H9 (cell line): Measurements from ENCODE around the gene PSME1. TPM values are rescaled to one million over a fixed set of nuclear protein-coding genes. Genes with fewer than 3 reads are reported as not detected.

ENCODE experiments used
- DNase-seq: peaks from one replicate; pipeline ENCODE4 v3.0.0-alpha.2; 2017
- H2AFZ ChIP-seq: one replicate; pipeline ENCODE4 v1.6.1; 2013; ENCODE audit warnings: mild to moderate bottlenecking, low read length, control low read depth, moderate library complexity
- H2AK5ac ChIP-seq: 2 replicates; pipeline ENCODE4 v1.6.1; 2013; ENCODE audit warnings: low read length, control low read depth, mixed read lengths; ENCODE audit not compliant: insufficient read length
- H2BK120ac ChIP-seq: one replicate; pipeline ENCODE4 v1.6.1; 2013; ENCODE audit warnings: low read depth, mild to moderate bottlenecking, low read length, control low read depth, inconsistent platforms; ENCODE audit not compliant: poor library complexity, severe bottlenecking
- H2BK12ac ChIP-seq: 2 replicates; pipeline ENCODE4 v1.6.1; 2013; ENCODE audit warnings: low read length, control low read depth, mixed read lengths, low read depth; ENCODE audit not compliant: insufficient read length
- H2BK15ac ChIP-seq: 2 replicates; pipeline ENCODE4 v1.6.1; 2013; ENCODE audit warnings: low read depth, low read length, control low read depth
- H2BK20ac ChIP-seq: one replicate; pipeline ENCODE4 v1.6.1; 2013; ENCODE audit warnings: low read depth, mild to moderate bottlenecking, low read length, control low read depth, inconsistent platforms; ENCODE audit not compliant: poor library complexity, severe bottlenecking
- H2BK5ac ChIP-seq: 2 replicates; pipeline ENCODE4 v1.6.1; 2013; ENCODE audit warnings: low read length, control low read depth, mixed read lengths; ENCODE audit not compliant: insufficient read length
- H3K14ac ChIP-seq: 2 replicates; pipeline ENCODE4 v1.6.1; 2013; ENCODE audit warnings: low read length, control low read depth; ENCODE audit not compliant: insufficient read depth
- H3K18ac ChIP-seq: 2 replicates; pipeline ENCODE4 v1.6.1; 2013; ENCODE audit warnings: low read depth, mild to moderate bottlenecking, mixed read lengths, low read length, control low read depth; ENCODE audit not compliant: insufficient read length
- H3K23ac ChIP-seq: 2 replicates; pipeline ENCODE4 v1.6.1; 2013; ENCODE audit warnings: low read length, control low read depth, mixed read lengths, low read depth; ENCODE audit not compliant: insufficient read length
- H3K23me2 ChIP-seq: 2 replicates; pipeline ENCODE4 v1.6.1; 2013; ENCODE audit warnings: low read depth, mild to moderate bottlenecking, mixed read lengths, low read length, control low read depth; ENCODE audit not compliant: insufficient read length, poor library complexity, severe bottlenecking
- H3K27ac ChIP-seq: 2 replicates; pipeline ENCODE4 v1.5.1; 2013; ENCODE audit warnings: low read length, control low read depth, mixed read lengths, low read depth; ENCODE audit not compliant: insufficient read length
- H3K27me3 ChIP-seq: 2 replicates; pipeline ENCODE4 v1.6.1; 2013; ENCODE audit warnings: low read length, control low read depth, inconsistent platforms; ENCODE audit not compliant: insufficient read depth
- H3K4ac ChIP-seq: 2 replicates; pipeline ENCODE4 v1.6.1; 2013; ENCODE audit warnings: low read depth, mild to moderate bottlenecking, control low read depth, inconsistent platforms, low read length, moderate library complexity
- H3K4me1 ChIP-seq: 2 replicates; pipeline ENCODE4 v1.6.1; 2013; ENCODE audit warnings: low read length, control low read depth, inconsistent platforms; ENCODE audit not compliant: insufficient read depth
- H3K4me2 ChIP-seq: 2 replicates; pipeline ENCODE4 v1.6.1; 2013; ENCODE audit warnings: low read length, control low read depth, mixed read lengths; ENCODE audit not compliant: insufficient read length, insufficient read depth
- H3K56ac ChIP-seq: 2 replicates; pipeline ENCODE4 v1.6.1; 2013; ENCODE audit warnings: low read depth, mild to moderate bottlenecking, mixed read lengths, low read length, control low read depth; ENCODE audit not compliant: insufficient read length
- H3K79me1 ChIP-seq: 2 replicates; pipeline ENCODE4 v1.6.1; 2013; ENCODE audit warnings: low read depth, mild to moderate bottlenecking, moderate library complexity, low read length, control low read depth, inconsistent platforms; ENCODE audit not compliant: insufficient read depth, poor library complexity, severe bottlenecking
- H3K79me2 ChIP-seq: 2 replicates; pipeline ENCODE4 v1.6.1; 2013; ENCODE audit warnings: low read length, control low read depth, inconsistent platforms; ENCODE audit not compliant: insufficient read depth
- H3K9ac ChIP-seq: 2 replicates; pipeline ENCODE4 v1.6.1; 2013; ENCODE audit warnings: low read length, control low read depth, mixed read lengths; ENCODE audit not compliant: insufficient read length; ENCODE audit errors: extremely low read depth
- H3K9me3 ChIP-seq: one replicate; pipeline ENCODE4 v1.6.1; 2013; ENCODE audit warnings: low read depth, low read length, inconsistent platforms; ENCODE audit not compliant: control insufficient read depth
- H3T11ph ChIP-seq: one replicate; pipeline ENCODE4 v1.6.1; 2013; ENCODE audit warnings: mild to moderate bottlenecking, low read length, control low read depth, inconsistent platforms
- H4K20me1 ChIP-seq: one replicate; pipeline ENCODE4 v1.6.1; 2013; ENCODE audit not compliant: control insufficient read depth, insufficient read length, insufficient read depth
- H4K5ac ChIP-seq: 2 replicates; pipeline ENCODE4 v1.6.1; 2013; ENCODE audit warnings: low read depth, mild to moderate bottlenecking, mixed read lengths, low read length, control low read depth; ENCODE audit not compliant: insufficient read length
- H4K8ac ChIP-seq: replicated peaks from 2 replicates; pipeline ENCODE4 v1.6.1; 2013; ENCODE audit warnings: low read length, control low read depth, mixed read lengths, low read depth; ENCODE audit not compliant: insufficient read length
- H4K91ac ChIP-seq: 2 replicates; pipeline ENCODE4 v1.6.1; 2013; ENCODE audit warnings: low read depth, mild to moderate bottlenecking, moderate library complexity, mixed read lengths, low read length, control low read depth; ENCODE audit not compliant: insufficient read length
- H3K27ac Mint-ChIP-seq, 3 experiments: 2 replicates in 2 of 3; 3 replicates in 1 of 3; pipeline ENCODE4 v1.8.0; 2020 to 2021; ENCODE audit warnings: mixed read lengths in 3 of 3, mild to moderate bottlenecking in 1 of 3, moderate library complexity in 1 of 3
- H3K27me3 Mint-ChIP-seq: 2 replicates; pipeline ENCODE4 v1.8.0; 2021; ENCODE audit warnings: low read depth, mild to moderate bottlenecking, moderate library complexity, mixed read lengths
- H3K36me3 Mint-ChIP-seq, 3 experiments: 2 replicates in 2 of 3; 3 replicates in 1 of 3; pipeline ENCODE4 v1.8.0; 2020 to 2021; ENCODE audit warnings: low read depth in 3 of 3, mixed read lengths in 3 of 3; ENCODE audit not compliant: insufficient read depth in 1 of 3
- H3K4me1 Mint-ChIP-seq, 2 experiments: 2 replicates each; pipeline ENCODE4 v1.8.0; 2020; ENCODE audit warnings: mixed read lengths in 2 of 2
- H3K4me3 Mint-ChIP-seq, 2 experiments: 2 replicates in 1 of 2; 3 replicates in 1 of 2; pipeline ENCODE4 v1.8.0; 2020 to 2021; ENCODE audit warnings: mild to moderate bottlenecking in 2 of 2, mixed read lengths in 2 of 2, moderate library complexity in 1 of 2
- H3K9me3 Mint-ChIP-seq, 2 experiments: 2 replicates in 1 of 2; 3 replicates in 1 of 2; pipeline ENCODE4 v1.8.0; 2020; ENCODE audit warnings: mild to moderate bottlenecking in 2 of 2, mixed read lengths in 2 of 2, moderate library complexity in 1 of 2
- CTCF ChIP-seq: fragments of 200-600 bp; sonication (generic); conservative IDR thresholded peaks from 3 replicates; pipeline ENCODE4 v1.8.0; 2021; ENCODE audit warnings: antibody characterized with exemption, mild to moderate bottlenecking
- WGBS: extraction: QIAGEN DNeasy Blood & Tissue Kit; methylation state at CpG from one replicate; pipeline ENCODE4 v1.1.7; 2013; ENCODE audit warnings: missing lambda C conversion rate, low lambda C conversion rate, mixed read lengths; ENCODE audit not compliant: insufficient read length; ENCODE audit errors: extremely low coverage; 5-methylcytosine and 5-hydroxymethylcytosine counted together
- total RNA-seq: library from RNA; stranded (reverse); gene quantifications from 2 replicates; pipeline ENCODE4 v1.2.1, GENCODE V29; 2021

PSME1 gene
- total RNA-seq, 1 experiment from 2014 or later: 109 TPM

- H3K9ac ChIP-seq: no peak overlapping the region
These were observed 3.0 kb upstream of the PSME1 start for GRCh38 chr14:24132976-24133375.

More at GRCh38 chr14:24132976-24133375, 3.0 kb upstream of the PSME1 start:
- Histone ChIP-seq H3K27me3 (no peaks in the 10 kb centered on the region), H4K5ac (no peak overlapping the region), H3K18ac (no peak overlapping the region), H3K4me1 (no peaks in the 10 kb centered on the region), H3K79me1 (no peaks in the 10 kb centered on the region), H3K4me2 (no peak overlapping the region), H3K56ac (no peak overlapping the region), H3K27ac (no peak overlapping the region), H2BK20ac (no peak overlapping the region), H2AK5ac (no peak overlapping the region), H3K4ac (no peak overlapping the region), H2BK15ac (no peak overlapping the region), H3K9me3 (no peaks in the 10 kb centered on the region), H4K20me1 (no peaks in the 10 kb centered on the region), H3T11ph (no peak overlapping the region), H3K14ac (no peak overlapping the region), H3K79me2 (no peaks in the 10 kb centered on the region), H3K23ac (no peak overlapping the region), H2BK120ac (no peak overlapping the region), H2AFZ (no peak overlapping the region), H4K8ac (no peak overlapping the region), H2BK5ac (no peak overlapping the region), H2BK12ac (no peak overlapping the region), H4K91ac (no peak overlapping the region), H3K23me2 (peaks cover 10% of the 10 kb centered on the region)
- no peak overlapping the region for H3K27ac Mint-ChIP-seq
- no peak for TF ChIP-seq CTCF
- H3K27me3 Mint-ChIP-seq: no peaks in the 10 kb centered on the region
- DNase-seq: no peak
- no CpG with 5 or more reads among the region's 2 CpGs for WGBS
- peaks cover 3 to 11% (median 6%) of the 10 kb centered on the region in 3 experiments for H3K36me3 Mint-ChIP-seq
- H3K4me3 Mint-ChIP-seq: no peak overlapping the region
- H3K4me1 Mint-ChIP-seq: peaks cover 18 to 20% of the 10 kb centered on the region in 2 experiments
- H3K9me3 Mint-ChIP-seq: 0 out of 5 replicates have a peak, but pooled peaks cover 0 to 2% of the 10 kb centered on the region in 2 experiments
